SK-N-SH treated with all-trans-retinoic acid at 6 μM for 48 hours (cell line): ENCODE data around the gene CTSD.

Source experiments
- ARNTL ChIP-seq: fragments of 450-650 bp; formaldehyde crosslinking; IDR thresholded peaks from 2 replicates; pipeline ENCODE4 v1.5.0; 2020; ENCODE audit warnings: low read depth, mild to moderate bottlenecking, moderate library complexity, borderline replicate concordance
- ESRRG ChIP-seq: fragments of 250-450 bp; sonication (Bioruptor Pico); IDR thresholded peaks from 2 replicates; pipeline ENCODE4 v1.6.1; 2021; ENCODE audit warnings: mild to moderate bottlenecking
- GLIS3 ChIP-seq: fragments of 250-450 bp; sonication (Bioruptor Pico); IDR thresholded peaks from 2 replicates; pipeline ENCODE4 v1.5.0; 2020; ENCODE audit warnings: mild to moderate bottlenecking, moderate library complexity
- PPARA ChIP-seq: fragments of 250-450 bp; sonication (Bioruptor Pico); IDR thresholded peaks from 2 replicates; pipeline ENCODE4 v1.5.0; 2020; ENCODE audit warnings: mild to moderate bottlenecking, borderline replicate concordance
- RARB ChIP-seq: fragments of 250-450 bp; sonication (Bioruptor Pico); IDR thresholded peaks from 2 replicates; pipeline ENCODE4 v1.8.0; 2021; ENCODE audit warnings: mild to moderate bottlenecking, moderate library complexity
- SNAI2 ChIP-seq: fragments of 250-450 bp; sonication (Bioruptor Pico); IDR thresholded peaks from 2 replicates; pipeline ENCODE4 v1.5.0; 2020; ENCODE audit warnings: mild to moderate bottlenecking, moderate library complexity
- TOX ChIP-seq: fragments of 250-450 bp; sonication (Bioruptor Pico); IDR thresholded peaks from 2 replicates; pipeline ENCODE4 v1.8.0; 2021; ENCODE audit warnings: mild to moderate bottlenecking, moderate library complexity, borderline replicate concordance
- ZFP3 ChIP-seq: fragments of 250-450 bp; sonication (Bioruptor Pico); IDR thresholded peaks from 2 replicates; pipeline ENCODE4 v1.5.0; 2020; ENCODE audit warnings: mild to moderate bottlenecking, moderate library complexity
- TF ChIP-seq, protein P1 (sequence below): fragments of 250-450 bp; sonication (Bioruptor Pico); IDR thresholded peaks from 2 replicates; pipeline ENCODE4 v1.8.0; 2020; ENCODE audit warnings: mild to moderate bottlenecking, moderate library complexity, borderline replicate concordance

DNA sequence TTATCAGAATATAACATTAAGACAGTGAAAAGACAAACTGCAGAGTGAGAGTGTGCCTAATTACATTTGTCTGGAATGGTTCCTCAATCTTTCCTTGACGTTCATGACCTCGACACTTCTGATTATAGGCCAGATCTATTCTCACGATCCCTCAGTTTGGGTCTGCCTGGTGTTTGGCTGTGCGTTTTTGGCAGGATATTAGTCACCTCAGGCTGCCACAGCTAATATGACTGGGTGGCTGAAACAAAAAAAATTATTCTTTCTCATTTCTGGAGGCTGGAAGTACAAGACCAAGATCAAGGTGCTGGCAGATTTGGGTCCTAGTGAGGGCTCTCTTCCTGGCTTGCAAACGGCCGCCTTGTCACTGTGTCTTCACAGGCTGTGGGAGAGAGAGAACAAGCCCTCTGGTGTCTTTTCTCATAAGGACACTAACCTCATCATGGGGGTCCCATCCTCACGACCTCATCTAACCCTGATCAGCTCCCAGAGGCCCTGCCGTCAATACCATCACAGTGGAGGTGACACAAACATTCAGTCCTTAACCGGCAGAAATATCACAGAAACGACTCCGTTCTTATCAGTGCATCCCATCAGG, 36.5 kb downstream of the CTSD start:
- TF ChIP-seq TOX (CRISPR knock-in tag): no peak
- no peak for TF ChIP-seq GLIS3
- TF ChIP-seq, protein P1, sequence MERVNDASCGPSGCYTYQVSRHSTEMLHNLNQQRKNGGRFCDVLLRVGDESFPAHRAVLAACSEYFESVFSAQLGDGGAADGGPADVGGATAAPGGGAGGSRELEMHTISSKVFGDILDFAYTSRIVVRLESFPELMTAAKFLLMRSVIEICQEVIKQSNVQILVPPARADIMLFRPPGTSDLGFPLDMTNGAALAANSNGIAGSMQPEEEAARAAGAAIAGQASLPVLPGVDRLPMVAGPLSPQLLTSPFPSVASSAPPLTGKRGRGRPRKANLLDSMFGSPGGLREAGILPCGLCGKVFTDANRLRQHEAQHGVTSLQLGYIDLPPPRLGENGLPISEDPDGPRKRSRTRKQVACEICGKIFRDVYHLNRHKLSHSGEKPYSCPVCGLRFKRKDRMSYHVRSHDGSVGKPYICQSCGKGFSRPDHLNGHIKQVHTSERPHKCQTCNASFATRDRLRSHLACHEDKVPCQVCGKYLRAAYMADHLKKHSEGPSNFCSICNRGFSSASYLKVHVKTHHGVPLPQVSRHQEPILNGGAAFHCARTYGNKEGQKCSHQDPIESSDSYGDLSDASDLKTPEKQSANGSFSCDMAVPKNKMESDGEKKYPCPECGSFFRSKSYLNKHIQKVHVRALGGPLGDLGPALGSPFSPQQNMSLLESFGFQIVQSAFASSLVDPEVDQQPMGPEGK: no peak
- no peak for TF ChIP-seq ESRRG (CRISPR knock-in tag)
- TF ChIP-seq PPARA (CRISPR knock-in tag): no peak
- TF ChIP-seq SNAI2: no peak
- no peak for TF ChIP-seq RARB
- TF ChIP-seq ARNTL: no peak
- TF ChIP-seq ZFP3 (CRISPR knock-in tag): no peak
